ENCODE measurements around the gene NET1.

Gene NET1

GRCh38 chr10:5490032-5490431, 77.7 kb downstream of the NET1 start:
- Histone ChIP-seq H3K27me3 (no peaks in the 10 kb centered on the region), H3K4me3 (no peak overlapping the region), H3K9ac (no peak overlapping the region), H3K4me1 (peaks cover 0 to 15% (median 13%) of the 10 kb centered on the region in 10 experiments; a peak in 17 of 20 replicates), H3K9me3 (replicated peaks in 1 of 11) (peaks cover 10 to 20% (median 14%) of the 10 kb centered on the region in 11 experiments), H3K27ac (no peak overlapping the region), H3K36me3 (no peaks in the 10 kb centered on the region; a peak in 1 of 22 replicates), H4K20me1 (no peaks in the 10 kb centered on the region; a peak in 1 of 22 replicates), H3K4me2 (no peak overlapping the region)
- no peak for TF ChIP-seq Cebpa-rat (IDR thresholded peaks at IDR 0.05)

DNA sequence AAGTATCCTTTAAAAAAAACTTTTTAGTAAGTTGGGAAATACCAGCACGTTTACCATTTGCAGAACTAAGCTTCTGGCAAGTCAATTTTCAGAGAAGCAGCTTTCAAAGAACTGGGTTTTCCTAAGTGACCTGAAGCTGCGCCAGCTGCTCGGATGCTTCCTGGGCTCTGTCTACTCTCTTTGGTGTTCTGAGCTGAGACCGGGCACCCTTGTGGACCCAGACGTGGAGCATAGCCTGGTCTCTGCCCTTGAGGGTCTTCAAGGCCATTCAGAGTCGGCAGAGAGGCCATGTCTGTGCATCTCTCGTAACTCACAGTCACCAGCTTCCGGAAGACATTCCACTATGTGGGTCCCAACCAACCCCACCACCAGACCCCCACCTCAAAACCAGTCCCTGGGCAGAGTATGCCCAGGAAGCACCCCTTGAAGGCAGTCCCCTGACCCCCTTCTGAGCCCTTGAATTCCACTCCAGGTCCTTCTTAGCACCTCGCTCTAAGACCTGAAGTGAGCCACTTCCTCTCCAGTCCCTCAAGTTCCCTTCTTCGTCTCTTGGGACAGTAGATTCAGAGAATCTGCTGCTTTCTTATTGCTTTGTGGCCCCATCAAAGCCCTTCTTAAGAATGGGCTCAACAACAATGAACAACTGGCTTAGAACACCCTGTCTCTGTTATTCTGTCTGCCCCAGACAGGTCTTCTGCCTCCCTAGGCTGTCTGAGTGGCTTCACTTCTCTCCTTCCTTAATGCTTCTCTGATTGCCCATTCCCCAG, 78.5 kb downstream of the NET1 start:
- Histone ChIP-seq H3K9me3 (replicated peaks in 1 of 11) (peaks cover 10 to 20% (median 14%) of the 10 kb centered on the region in 11 experiments), H3K9ac (no peak overlapping the region), H3K4me3 (no peak overlapping the region), H3K4me2 (peak overlapping the region in 10 of 11 experiments; percentile 17 to 80 (median 60); a peak in 19 of 22 replicates), H3K27ac (no peak overlapping the region), H3K36me3 (no peaks in the 10 kb centered on the region; a peak in 1 of 22 replicates), H3K4me1 (peaks cover 0 to 15% (median 13%) of the 10 kb centered on the region in 10 experiments; a peak in 17 of 20 replicates), H4K20me1 (no peaks in the 10 kb centered on the region; a peak in 1 of 22 replicates), H3K27me3 (no peaks in the 10 kb centered on the region)
- no peak for TF ChIP-seq Cebpa-rat (IDR thresholded peaks at IDR 0.05)

- Histone ChIP-seq H3K27me3 (no peaks in the 10 kb centered on the region), H3K9ac (no peak overlapping the region), H3K4me1 (peaks cover 0 to 15% (median 13%) of the 10 kb centered on the region in 10 experiments; a peak in 17 of 20 replicates), H3K27ac (no peak overlapping the region), H3K9me3 (replicated peaks in 1 of 11) (peaks cover 10 to 20% (median 14%) of the 10 kb centered on the region in 11 experiments), H3K36me3 (no peaks in the 10 kb centered on the region; a peak in 1 of 22 replicates), H4K20me1 (no peaks in the 10 kb centered on the region; a peak in 1 of 22 replicates), H3K4me3 (no peak overlapping the region), H3K4me2 (peak overlapping the region in 10 of 11 experiments; percentile 17 to 80 (median 60); a peak in 19 of 22 replicates)
- no peak for TF ChIP-seq Cebpa-rat (IDR thresholded peaks at IDR 0.05)
These were observed 79.1 kb downstream of the NET1 start for GRCh38 chr10:5491477-5491876.

DNA sequence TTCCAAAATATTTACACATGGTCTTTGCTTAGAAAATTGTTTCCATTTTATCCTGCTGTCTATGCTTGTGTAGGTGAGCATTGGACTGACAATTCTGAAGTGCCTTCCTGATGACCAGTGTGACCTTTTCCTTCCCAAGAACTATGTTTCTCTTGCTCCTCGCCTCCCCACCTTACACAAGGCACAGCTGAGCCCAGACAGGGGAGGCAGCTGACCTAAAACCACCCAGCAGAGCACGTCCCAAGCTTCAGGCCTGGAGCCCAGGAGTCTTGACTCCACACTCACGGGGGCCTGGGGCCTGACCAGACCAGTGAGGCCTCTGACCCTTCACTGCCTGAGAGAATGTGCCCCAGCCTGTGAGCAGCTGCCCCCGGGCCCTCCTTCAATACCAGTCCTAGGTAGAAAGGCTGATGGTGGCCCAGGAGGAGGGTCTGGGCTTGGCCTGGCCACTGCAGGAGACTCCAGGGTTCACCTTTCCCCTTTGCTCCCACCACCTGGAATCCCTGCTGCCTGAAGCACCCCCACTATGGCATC, 80.0 kb downstream of the NET1 start:
- no peaks in the 10 kb centered on the region for H3K27me3 ChIP-seq
- H3K9ac ChIP-seq: no peak overlapping the region
- H3K9me3 ChIP-seq (replicated peaks in 1 of 11): peaks cover 10 to 20% (median 14%) of the 10 kb centered on the region in 11 experiments
- no peak overlapping the region for H3K27ac ChIP-seq
- peaks cover 0 to 15% (median 13%) of the 10 kb centered on the region in 10 experiments; a peak in 17 of 20 replicates for H3K4me1 ChIP-seq
- TF ChIP-seq Cebpa-rat (IDR thresholded peaks at IDR 0.05): no peak
- H3K4me3 ChIP-seq: no peak overlapping the region
- no peak overlapping the region for H3K4me2 ChIP-seq
- no peaks in the 10 kb centered on the region; a peak in 1 of 22 replicates for H3K36me3 ChIP-seq
- no peaks in the 10 kb centered on the region; a peak in 1 of 22 replicates for H4K20me1 ChIP-seq

DNA sequence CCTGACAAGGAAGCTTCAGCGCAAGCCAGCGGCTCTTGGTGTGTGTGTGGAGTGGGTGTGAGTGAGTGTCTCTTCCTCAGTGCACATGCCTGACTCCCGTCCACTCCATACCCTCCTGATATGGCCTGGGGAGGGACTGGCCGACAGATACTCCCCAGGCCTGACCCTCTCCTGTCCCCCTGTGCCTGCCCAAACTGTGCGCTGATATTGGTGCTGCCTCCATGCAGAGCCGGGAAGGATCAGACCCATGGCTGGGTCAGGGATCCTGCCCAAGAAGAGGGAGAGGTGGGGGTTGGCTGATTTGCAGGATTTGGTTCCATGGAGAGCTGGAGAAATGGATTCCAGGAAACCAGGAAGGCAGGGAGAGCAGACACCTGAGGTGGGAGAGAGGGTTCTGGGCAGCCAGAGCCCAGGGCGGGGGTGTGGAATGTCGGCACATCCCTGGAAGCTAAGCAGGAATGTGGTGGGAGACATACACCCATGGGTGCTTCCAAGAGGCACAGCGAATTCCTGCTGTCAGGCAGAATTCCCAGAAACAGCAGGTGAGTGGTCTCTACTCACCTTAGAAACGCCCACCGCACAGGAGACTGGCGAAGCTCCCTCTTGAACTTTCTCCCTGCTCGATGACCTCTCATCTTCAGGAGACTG, 80.7 kb downstream of the NET1 start:
- Histone ChIP-seq H3K4me3 (no peak overlapping the region), H3K4me2 (no peak overlapping the region), H3K27ac (no peak overlapping the region), H3K36me3 (no peaks in the 10 kb centered on the region; a peak in 1 of 22 replicates), H3K9me3 (replicated peaks in 1 of 11) (peaks cover 10 to 20% (median 14%) of the 10 kb centered on the region in 11 experiments), H3K9ac (no peak overlapping the region), H3K27me3 (no peaks in the 10 kb centered on the region), H3K4me1 (peaks cover 0 to 15% (median 13%) of the 10 kb centered on the region in 10 experiments; a peak in 17 of 20 replicates), H4K20me1 (no peaks in the 10 kb centered on the region; a peak in 1 of 22 replicates)
- TF ChIP-seq Cebpa-rat (IDR thresholded peaks at IDR 0.05): no peak

DNA sequence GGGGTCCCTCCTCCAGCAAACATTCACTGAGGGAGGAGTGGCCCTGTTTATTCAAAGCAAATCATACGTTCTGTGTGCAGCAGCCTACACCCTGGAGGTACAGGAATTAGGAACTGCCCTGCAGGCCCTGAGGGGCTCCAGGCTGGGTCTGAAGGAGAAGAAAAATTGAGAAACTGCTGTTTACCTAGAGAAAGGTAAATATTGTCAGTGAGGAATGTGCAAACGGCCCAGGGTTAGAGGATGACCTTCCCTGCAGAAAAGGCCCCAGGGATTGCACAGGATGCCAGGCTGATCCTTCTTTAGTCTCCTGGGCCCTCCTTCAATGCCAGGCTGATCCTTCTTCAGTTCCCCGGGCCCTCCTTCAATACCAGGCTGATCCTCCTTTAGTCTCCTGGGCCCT, 81.3 kb downstream of the NET1 start:
- no peak overlapping the region for H3K4me2 ChIP-seq
- TF ChIP-seq Cebpa-rat (IDR thresholded peaks at IDR 0.05): no peak
- no peak overlapping the region for H3K27ac ChIP-seq
- no peak overlapping the region for H3K9ac ChIP-seq
- H3K9me3 ChIP-seq (replicated peaks in 1 of 11): peaks cover 10 to 20% (median 14%) of the 10 kb centered on the region in 11 experiments
- no peak overlapping the region for H3K4me3 ChIP-seq
- no peaks in the 10 kb centered on the region; a peak in 1 of 22 replicates for H3K36me3 ChIP-seq
- H3K4me1 ChIP-seq: peaks cover 0 to 15% (median 13%) of the 10 kb centered on the region in 10 experiments; a peak in 17 of 20 replicates
- no peaks in the 10 kb centered on the region for H3K27me3 ChIP-seq
- no peaks in the 10 kb centered on the region; a peak in 1 of 22 replicates for H4K20me1 ChIP-seq

DNA sequence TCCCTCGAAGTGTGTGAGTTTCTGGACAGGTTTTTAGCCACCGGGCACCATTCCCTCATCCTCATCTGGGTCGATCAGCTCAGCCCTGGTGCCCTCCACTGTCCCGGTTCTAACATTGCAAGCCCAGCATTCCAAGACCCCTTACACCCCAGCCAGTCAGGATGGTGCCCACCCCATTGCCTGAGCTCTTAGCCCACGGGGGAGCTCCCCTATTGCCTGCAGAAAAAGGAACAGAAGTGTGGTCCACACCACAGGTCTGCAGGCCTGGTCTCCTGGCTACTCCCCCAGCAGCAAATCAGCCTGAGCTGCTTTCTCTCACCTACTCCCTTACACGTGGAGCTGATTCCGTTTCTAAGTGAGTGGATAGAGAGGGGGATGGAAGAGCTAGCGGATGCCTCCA, 82.3 kb downstream of the NET1 start:
- Histone ChIP-seq H3K27me3 (no peaks in the 10 kb centered on the region), H3K9ac (no peak overlapping the region), H3K4me3 (no peak overlapping the region), H4K20me1 (no peaks in the 10 kb centered on the region; a peak in 1 of 22 replicates), H3K36me3 (no peaks in the 10 kb centered on the region; a peak in 1 of 22 replicates), H3K27ac (no peak overlapping the region), H3K4me1 (peaks cover 0 to 15% (median 13%) of the 10 kb centered on the region in 10 experiments; a peak in 17 of 20 replicates), H3K9me3 (replicated peaks in 1 of 11) (peaks cover 10 to 20% (median 14%) of the 10 kb centered on the region in 11 experiments), H3K4me2 (no peak overlapping the region)
- TF ChIP-seq Cebpa-rat (IDR thresholded peaks at IDR 0.05): no peak

DNA sequence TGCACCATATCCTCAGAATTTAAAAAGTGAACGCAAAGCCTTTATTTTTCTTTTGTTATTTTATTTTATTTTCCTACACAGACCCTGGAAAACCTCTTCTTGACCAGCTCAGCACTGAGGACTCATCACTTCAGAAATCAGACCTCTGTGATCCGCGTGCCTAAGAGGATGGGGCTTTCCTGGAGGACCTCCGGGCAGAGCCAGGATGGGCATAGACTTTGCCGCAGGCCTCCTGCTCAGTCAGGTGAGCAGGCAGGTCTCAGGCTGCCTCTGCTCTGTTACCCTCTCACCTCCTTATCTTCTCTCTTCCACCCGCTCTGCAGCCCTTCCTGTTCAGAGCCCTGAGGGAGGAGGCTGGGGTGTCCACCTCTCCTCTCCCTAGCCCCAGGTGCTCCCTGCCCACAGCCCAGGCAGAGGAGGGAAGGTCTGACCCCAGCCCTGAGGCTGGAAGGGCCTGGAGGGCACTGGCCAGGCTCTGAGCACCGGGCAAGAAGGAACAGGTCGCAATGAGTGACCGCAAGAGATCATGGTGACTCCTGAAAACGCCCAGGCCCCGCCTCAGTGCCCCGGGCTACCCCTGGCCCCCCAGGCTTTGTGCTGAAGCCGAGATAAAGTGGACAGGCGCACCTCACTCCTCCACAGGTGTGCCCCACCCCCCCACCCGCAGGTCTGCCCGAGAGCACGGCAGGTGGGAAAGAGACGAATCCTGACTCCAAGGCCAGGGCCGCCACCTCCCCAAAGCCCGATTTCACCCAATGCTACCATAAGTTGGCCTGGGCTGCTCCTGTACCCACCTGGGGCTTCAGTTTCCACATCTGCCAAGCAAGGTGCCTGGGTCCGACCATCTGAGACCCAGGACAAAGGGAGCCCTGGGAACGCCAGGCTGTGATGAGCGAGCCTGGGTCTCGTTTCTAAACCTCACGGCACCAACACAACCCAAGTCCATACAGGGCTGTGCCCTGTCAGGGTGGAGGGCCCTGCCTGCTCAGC, 84.2 kb downstream of the NET1 start:
- H3K36me3 ChIP-seq: no peaks in the 10 kb centered on the region; a peak in 1 of 22 replicates
- no peak overlapping the region for H3K9ac ChIP-seq
- peaks cover 10 to 18% (median 14%) of the 10 kb centered on the region in 11 experiments for H3K9me3 ChIP-seq (replicated peaks in 1 of 11)
- no peak overlapping the region for H3K4me3 ChIP-seq
- peaks cover 0 to 11% (median 4%) of the 10 kb centered on the region in 10 experiments; a peak in 16 of 20 replicates for H3K4me1 ChIP-seq
- H4K20me1 ChIP-seq: no peaks in the 10 kb centered on the region; a peak in 2 of 22 replicates
- no peak for TF ChIP-seq Cebpa-rat (IDR thresholded peaks at IDR 0.05)
- H3K27ac ChIP-seq: no peak overlapping the region
- no peak overlapping the region for H3K4me2 ChIP-seq
- no peaks in the 10 kb centered on the region for H3K27me3 ChIP-seq
